GM12892 (cell line): ENCODE data around the gene PYCR2.

Source experiments
- POLR2A ChIP-seq: IDR thresholded peaks from 2 replicates; pipeline ENCODE4 v1.6.1; 2011; ENCODE audit warnings: low read depth, low read length, control low read depth
- POLR2AphosphoS5 ChIP-seq: IDR thresholded peaks from 2 replicates; pipeline ENCODE4 v1.6.1; 2011; ENCODE audit warnings: low read depth, low read length, control low read depth
- TAF1 ChIP-seq: IDR thresholded peaks from 2 replicates; pipeline ENCODE4 v1.6.1; 2011; ENCODE audit warnings: low read depth, mild to moderate bottlenecking, control low read depth, low read length, borderline replicate concordance

GRCh38 chr1:225903623-225904022 is 20.4 kb downstream of the PYCR2 start:
- no peak for TF ChIP-seq POLR2AphosphoS5
- TF ChIP-seq POLR2A, result no peak
- no peak for TF ChIP-seq TAF1
